Loucy (cell line): ENCODE data around the gene ABLIM1.

Source experiments
- H2AFZ ChIP-seq: fragments of 200-600 bp; sonication (generic); 2 replicates; pipeline ENCODE4 v1.6.0; 2016; ENCODE audit warnings: antibody characterized with exemption, mild to moderate bottlenecking, low read length, moderate library complexity
- H3F3A ChIP-seq: fragments of 200-600 bp; 2 replicates; pipeline ENCODE4 v1.6.0; 2016; ENCODE audit warnings: antibody characterized with exemption, low read depth, mild to moderate bottlenecking
- H3K27me3 ChIP-seq: fragments of 200-600 bp; sonication (generic); 2 replicates; pipeline ENCODE4 v1.6.1; 2014; ENCODE audit warnings: low read length, mild to moderate bottlenecking; ENCODE audit not compliant: insufficient read depth, poor library complexity, severe bottlenecking
- H3K36me3 ChIP-seq: fragments of 200-600 bp; sonication (generic); 2 replicates; pipeline ENCODE4 v1.6.1; 2016; ENCODE audit warnings: low read length; ENCODE audit not compliant: insufficient read depth
- H3K4me1 ChIP-seq: fragments of 200-600 bp; sonication (generic); 2 replicates; pipeline ENCODE4 v1.5.1; 2014; ENCODE audit warnings: low read length, mild to moderate bottlenecking; ENCODE audit not compliant: insufficient read depth, poor library complexity, severe bottlenecking
- H3K4me2 ChIP-seq: fragments of 200-600 bp; sonication (generic); 2 replicates; pipeline ENCODE4 v1.6.0; 2014; ENCODE audit warnings: antibody characterized with exemption, low read length, low read depth, mild to moderate bottlenecking; ENCODE audit not compliant: poor library complexity, severe bottlenecking
- H3K4me3 ChIP-seq: fragments of 200-600 bp; sonication (generic); 2 replicates; pipeline ENCODE4 v1.5.1; 2014; ENCODE audit warnings: low read length, mild to moderate bottlenecking, mixed read lengths; ENCODE audit not compliant: poor library complexity, severe bottlenecking
- H3K79me2 ChIP-seq: fragments of 200-600 bp; sonication (generic); 2 replicates; pipeline ENCODE4 v1.6.1; 2014; ENCODE audit warnings: low read length; ENCODE audit not compliant: insufficient read depth
- H3K9ac ChIP-seq: fragments of 200-600 bp; sonication (generic); 2 replicates; pipeline ENCODE4 v1.6.0; 2014; ENCODE audit warnings: mild to moderate bottlenecking, low read depth, low read length, moderate library complexity; ENCODE audit not compliant: poor library complexity, severe bottlenecking
- H3K9me2 ChIP-seq: fragments of 200-600 bp; sonication (generic); replicated peaks from 2 replicates; pipeline ENCODE4 v1.6.1; 2016; ENCODE audit warnings: low read depth, low read length, mixed read lengths
- H3K9me3 ChIP-seq: fragments of 200-600 bp; sonication (generic); 2 replicates; pipeline ENCODE4 v1.6.1; 2014; ENCODE audit warnings: mild to moderate bottlenecking, antibody characterized with exemption, low read length, low read depth; ENCODE audit not compliant: insufficient read depth
- H4K20me1 ChIP-seq: fragments of 200-600 bp; sonication (generic); 2 replicates; pipeline ENCODE4 v1.6.0; 2014; ENCODE audit warnings: antibody characterized with exemption, low read length, mild to moderate bottlenecking; ENCODE audit not compliant: insufficient read depth, poor library complexity, severe bottlenecking
- EZH2phosphoT487 ChIP-seq: fragments of 200-600 bp; IDR thresholded peaks from 2 replicates; pipeline ENCODE4 v1.6.1; 2018; ENCODE audit warnings: antibody characterized with exemption, mild to moderate bottlenecking, moderate library complexity, borderline replicate concordance
- TF ChIP-seq, protein P1 (sequence below): fragments of 200-600 bp; sonication (generic); conservative IDR thresholded peaks from 2 replicates; pipeline ENCODE4 v1.5.1; 2014; ENCODE audit warnings: mild to moderate bottlenecking, antibody characterized with exemption, low read length

Gene ABLIM1

GRCh38 chr10:114477285-114477684 is 180.8 kb downstream of the ABLIM1 start:
- H3K9ac ChIP-seq, result no peak overlapping the region
- no peaks in the 10 kb centered on the region for H3K9me3 ChIP-seq
- peaks cover 4% of the 10 kb centered on the region for H3K4me1 ChIP-seq
- H3K4me2 ChIP-seq, result no peak overlapping the region
- no peaks in the 10 kb centered on the region for H3K79me2 ChIP-seq
- H3K36me3 ChIP-seq, result peaks cover 52% of the 10 kb centered on the region; the same call in 1 of the 2 replicates
- no peaks in the 10 kb centered on the region for H3K9me2 ChIP-seq
- no peaks in the 10 kb centered on the region for H4K20me1 ChIP-seq
- no peak overlapping the region for H2AFZ ChIP-seq
- H3K27me3 ChIP-seq, result no peaks in the 10 kb centered on the region
- no peaks in the 10 kb centered on the region; the same call in 1 of the 2 replicates for H3F3A ChIP-seq
- no peak for TF ChIP-seq EZH2phosphoT487
- TF ChIP-seq, protein P1, sequence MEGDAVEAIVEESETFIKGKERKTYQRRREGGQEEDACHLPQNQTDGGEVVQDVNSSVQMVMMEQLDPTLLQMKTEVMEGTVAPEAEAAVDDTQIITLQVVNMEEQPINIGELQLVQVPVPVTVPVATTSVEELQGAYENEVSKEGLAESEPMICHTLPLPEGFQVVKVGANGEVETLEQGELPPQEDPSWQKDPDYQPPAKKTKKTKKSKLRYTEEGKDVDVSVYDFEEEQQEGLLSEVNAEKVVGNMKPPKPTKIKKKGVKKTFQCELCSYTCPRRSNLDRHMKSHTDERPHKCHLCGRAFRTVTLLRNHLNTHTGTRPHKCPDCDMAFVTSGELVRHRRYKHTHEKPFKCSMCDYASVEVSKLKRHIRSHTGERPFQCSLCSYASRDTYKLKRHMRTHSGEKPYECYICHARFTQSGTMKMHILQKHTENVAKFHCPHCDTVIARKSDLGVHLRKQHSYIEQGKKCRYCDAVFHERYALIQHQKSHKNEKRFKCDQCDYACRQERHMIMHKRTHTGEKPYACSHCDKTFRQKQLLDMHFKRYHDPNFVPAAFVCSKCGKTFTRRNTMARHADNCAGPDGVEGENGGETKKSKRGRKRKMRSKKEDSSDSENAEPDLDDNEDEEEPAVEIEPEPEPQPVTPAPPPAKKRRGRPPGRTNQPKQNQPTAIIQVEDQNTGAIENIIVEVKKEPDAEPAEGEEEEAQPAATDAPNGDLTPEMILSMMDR, result no peak
- no peak overlapping the region for H3K4me3 ChIP-seq

DNA sequence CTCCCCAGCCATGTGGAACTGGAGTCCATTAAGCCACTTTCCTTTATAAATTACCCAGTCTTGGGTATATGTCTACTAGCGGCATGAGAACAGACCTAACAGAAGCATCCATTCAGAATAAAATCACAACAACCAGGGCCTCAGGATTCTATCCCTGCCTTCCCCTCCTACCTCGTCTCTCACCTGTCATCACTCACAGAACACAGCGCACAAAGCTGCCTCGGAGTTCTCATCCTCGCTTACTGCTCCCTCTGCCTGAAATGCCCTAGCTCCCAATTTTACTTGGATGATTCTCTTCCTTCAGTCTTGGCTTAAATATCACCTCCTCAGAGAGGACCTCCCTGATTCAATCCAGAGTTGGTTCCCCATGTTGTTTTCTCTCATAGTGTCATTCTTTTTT is 183.1 kb downstream of the ABLIM1 start:
- no peak overlapping the region for H3K4me2 ChIP-seq
- TF ChIP-seq EZH2phosphoT487, result no peak
- TF ChIP-seq, protein P1, result no peak
- no peak overlapping the region for H3K4me3 ChIP-seq
- peaks cover 4% of the 10 kb centered on the region for H3K4me1 ChIP-seq
- H3K9ac ChIP-seq, result no peak overlapping the region
- H3K9me3 ChIP-seq, result no peaks in the 10 kb centered on the region
- H3F3A ChIP-seq, result peaks cover 2% of the 10 kb centered on the region; the same call in 1 of the 2 replicates
- no peak overlapping the region for H2AFZ ChIP-seq
- no peaks in the 10 kb centered on the region for H4K20me1 ChIP-seq
- no peaks in the 10 kb centered on the region for H3K27me3 ChIP-seq
- H3K9me2 ChIP-seq, result no peaks in the 10 kb centered on the region
- H3K79me2 ChIP-seq, result no peaks in the 10 kb centered on the region
- peaks cover 48% of the 10 kb centered on the region; the same call in 1 of the 2 replicates for H3K36me3 ChIP-seq

DNA sequence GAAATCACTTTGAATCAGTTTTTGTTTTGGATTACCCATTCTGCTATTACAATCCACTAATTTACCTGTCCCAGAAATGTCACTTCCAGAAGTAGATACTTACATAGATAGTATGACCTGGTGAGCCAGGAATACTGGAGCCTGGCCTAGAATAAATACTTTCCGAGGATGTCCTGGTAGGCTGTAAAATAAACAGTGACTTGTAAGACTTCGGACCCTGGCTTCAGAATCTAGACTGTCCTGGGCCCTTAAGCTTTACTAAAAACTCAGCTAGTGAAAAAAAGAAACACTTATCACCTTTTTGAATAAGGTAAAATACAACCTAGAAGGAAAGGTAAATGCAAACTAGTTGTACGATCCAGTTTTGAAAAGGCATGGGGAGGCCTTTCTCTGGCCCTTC is 184.3 kb downstream of the ABLIM1 start:
- Histone ChIP-seq H3K27me3 (no peaks in the 10 kb centered on the region), H3K9me3 (no peaks in the 10 kb centered on the region), H3K79me2 (no peaks in the 10 kb centered on the region), H4K20me1 (no peaks in the 10 kb centered on the region), H3K9me2 (no peaks in the 10 kb centered on the region), H3K36me3 (peaks cover 48% of the 10 kb centered on the region; the same call in 1 of the 2 replicates), H2AFZ (no peak overlapping the region), H3K4me1 (peaks cover 3% of the 10 kb centered on the region), H3K4me2 (no peak overlapping the region), H3K9ac (no peak overlapping the region), H3K4me3 (no peak overlapping the region), H3F3A (peaks cover 2% of the 10 kb centered on the region; the same call in 1 of the 2 replicates)
- TF ChIP-seq, protein P1, result no peak
- TF ChIP-seq EZH2phosphoT487, result no peak
